ENCODE measurements around the gene P2RY2. TPM values are rescaled to one million over a fixed set of nuclear protein-coding genes. Genes with fewer than 3 reads are reported as not detected.
A peak's percentile ranks its signal among the peaks of the same experiment; 100 is the strongest.

Gene P2RY2
- total RNA-seq, 2 donors from 2014 or later: 3.5 to 5.7 TPM

GRCh38 chr11:73280626-73281025, 62.5 kb downstream of the P2RY2 start:
- TF ChIP-seq CTCF (IDR thresholded peaks at IDR 0.05): no peak
- no peaks in the 10 kb centered on the region for H3K36me3 ChIP-seq
- DNase-seq (ENCODE audit: low spot score) (no peak), ATAC-seq (ENCODE audit: insufficient number of reproducible peaks, low FRiP score, low read depth) (no peak)
- no peaks in the 10 kb centered on the region for H3K9me3 ChIP-seq
- H3K27me3 ChIP-seq (replicated peaks; ENCODE audit: insufficient read depth): no peaks in the 10 kb centered on the region
- H3K4me1 ChIP-seq (ENCODE audit: control insufficient read depth in 1 of 2, low read depth in 2 of 2): peaks cover 0 to 4% of the 10 kb centered on the region in 2 donors
- H3K4me3 ChIP-seq: no peak overlapping the region
- H3K27ac ChIP-seq: no peak overlapping the region

GRCh38 chr11:73281201-73281741, 63.2 kb downstream of the P2RY2 start:
- ATAC-seq (ENCODE audit: insufficient number of reproducible peaks, low FRiP score, low read depth): peak; percentile 28
- Histone ChIP-seq H3K9me3 (no peaks in the 10 kb centered on the region), H3K4me3 (no peak overlapping the region), H3K27me3 (replicated peaks; ENCODE audit: insufficient read depth) (no peaks in the 10 kb centered on the region), H3K4me1 (ENCODE audit: control insufficient read depth in 1 of 2, low read depth in 2 of 2) (peaks cover 0 to 4% of the 10 kb centered on the region in 2 donors), H3K36me3 (no peaks in the 10 kb centered on the region), H3K27ac (no peak overlapping the region)
- DNase-seq (ENCODE audit: low spot score): no peak
- TF ChIP-seq CTCF (IDR thresholded peaks at IDR 0.05): no peak

GRCh38 chr11:73281796-73282660, 63.9 kb downstream of the P2RY2 start:
- H3K9me3 ChIP-seq: no peaks in the 10 kb centered on the region
- DNase-seq (ENCODE audit: low spot score) (no peak), ATAC-seq (ENCODE audit: insufficient number of reproducible peaks, low FRiP score, low read depth) (no peak)
- H3K27me3 ChIP-seq (replicated peaks; ENCODE audit: insufficient read depth): no peaks in the 10 kb centered on the region
- H3K27ac ChIP-seq: no peak overlapping the region
- no peaks in the 10 kb centered on the region for H3K36me3 ChIP-seq
- H3K4me3 ChIP-seq: no peak overlapping the region
- no peak for TF ChIP-seq CTCF (IDR thresholded peaks at IDR 0.05)
- H3K4me1 ChIP-seq (ENCODE audit: control insufficient read depth in 1 of 2, low read depth in 2 of 2): peaks cover 0 to 4% of the 10 kb centered on the region in 2 donors

- ATAC-seq (ENCODE audit: insufficient number of reproducible peaks, low FRiP score, low read depth): no peak
- no peak overlapping the region for H3K27ac ChIP-seq
Measured at GRCh38 chr11:73283276-73284000, 65.4 kb downstream of the P2RY2 start.

More at GRCh38 chr11:73283276-73284000, 65.4 kb downstream of the P2RY2 start:
- TF ChIP-seq CTCF (IDR thresholded peaks at IDR 0.05): no peak
- no peak for DNase-seq (ENCODE audit: low spot score)
- H3K36me3 ChIP-seq: no peaks in the 10 kb centered on the region
- no peak overlapping the region for H3K4me3 ChIP-seq
- H3K4me1 ChIP-seq (ENCODE audit: control insufficient read depth in 1 of 2, low read depth in 2 of 2): peaks cover 4 to 5% of the 10 kb centered on the region in 2 donors
- H3K27me3 ChIP-seq (replicated peaks; ENCODE audit: insufficient read depth): no peaks in the 10 kb centered on the region
- no peaks in the 10 kb centered on the region for H3K9me3 ChIP-seq
